ENCODE measurements around the gene RNASE1.

The RNASE1 gene

DNA sequence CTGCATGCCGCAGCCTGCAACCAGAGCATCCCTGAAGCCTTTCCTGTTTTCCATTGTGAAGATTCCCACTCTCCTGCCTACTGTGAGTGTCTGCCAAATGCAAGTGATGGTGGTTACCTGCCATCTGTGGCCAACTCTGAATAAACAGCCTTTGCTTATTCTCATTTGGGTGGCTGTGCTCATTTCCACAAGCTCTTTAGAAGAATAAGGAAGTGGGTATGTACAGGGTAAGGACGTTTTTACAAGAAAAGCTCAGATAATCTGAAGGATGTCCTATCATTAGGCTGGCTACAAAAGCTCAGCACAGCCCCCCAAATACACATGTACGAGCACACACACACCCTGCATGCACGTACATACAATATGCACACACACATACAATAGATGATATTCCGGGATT lies 7.3 kb upstream of the RNASE1 start:
- no peak overlapping the region for H3K27ac ChIP-seq (ENCODE audit: insufficient read depth, low read length, poor library complexity, severe bottlenecking)
- H3K9me3 ChIP-seq (ENCODE audit: control insufficient read depth, low read length): no peaks in the 10 kb centered on the region
- H3K4me1 ChIP-seq (ENCODE audit: control insufficient read depth, insufficient read depth, low read length, poor library complexity, severe bottlenecking): no peaks in the 10 kb centered on the region
- H3K36me3 ChIP-seq (ENCODE audit: control insufficient read depth, insufficient read depth, low read length): no peaks in the 10 kb centered on the region
- no peaks in the 10 kb centered on the region for H3K27me3 ChIP-seq (replicated peaks; ENCODE audit: control insufficient read depth, insufficient read depth, low read length, poor library complexity, severe bottlenecking)
- no peak overlapping the region for H3K4me3 ChIP-seq (ENCODE audit: insufficient read depth, low read depth, low read length, poor library complexity, severe bottlenecking)
- no peak for DNase-seq

DNA sequence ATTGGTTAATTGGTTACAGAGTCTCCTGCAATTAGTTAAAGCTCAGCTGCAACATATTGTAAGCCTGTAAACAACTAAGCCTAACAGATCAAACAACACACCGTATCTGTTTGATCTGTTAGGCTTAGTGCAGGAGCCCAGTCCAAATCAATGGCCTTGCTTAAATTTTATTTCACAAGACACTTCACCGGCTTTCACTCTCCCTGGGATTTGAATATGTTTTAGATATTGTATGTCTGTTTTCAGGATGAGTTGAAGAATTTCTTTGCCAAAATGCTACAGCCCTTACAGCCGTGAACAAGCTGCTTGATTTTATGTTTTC lies 5.5 kb upstream of the RNASE1 start:
- Histone ChIP-seq H3K4me3 (ENCODE audit: insufficient read depth, low read depth, low read length, poor library complexity, severe bottlenecking) (no peak overlapping the region), H3K9me3 (ENCODE audit: control insufficient read depth, low read length) (no peaks in the 10 kb centered on the region), H3K36me3 (ENCODE audit: control insufficient read depth, insufficient read depth, low read length) (no peaks in the 10 kb centered on the region), H3K27ac (ENCODE audit: insufficient read depth, low read length, poor library complexity, severe bottlenecking) (no peak overlapping the region), H3K27me3 (replicated peaks; ENCODE audit: control insufficient read depth, insufficient read depth, low read length, poor library complexity, severe bottlenecking) (no peaks in the 10 kb centered on the region), H3K4me1 (ENCODE audit: control insufficient read depth, insufficient read depth, low read length, poor library complexity, severe bottlenecking) (no peaks in the 10 kb centered on the region)
- DNase-seq: no peak

DNA sequence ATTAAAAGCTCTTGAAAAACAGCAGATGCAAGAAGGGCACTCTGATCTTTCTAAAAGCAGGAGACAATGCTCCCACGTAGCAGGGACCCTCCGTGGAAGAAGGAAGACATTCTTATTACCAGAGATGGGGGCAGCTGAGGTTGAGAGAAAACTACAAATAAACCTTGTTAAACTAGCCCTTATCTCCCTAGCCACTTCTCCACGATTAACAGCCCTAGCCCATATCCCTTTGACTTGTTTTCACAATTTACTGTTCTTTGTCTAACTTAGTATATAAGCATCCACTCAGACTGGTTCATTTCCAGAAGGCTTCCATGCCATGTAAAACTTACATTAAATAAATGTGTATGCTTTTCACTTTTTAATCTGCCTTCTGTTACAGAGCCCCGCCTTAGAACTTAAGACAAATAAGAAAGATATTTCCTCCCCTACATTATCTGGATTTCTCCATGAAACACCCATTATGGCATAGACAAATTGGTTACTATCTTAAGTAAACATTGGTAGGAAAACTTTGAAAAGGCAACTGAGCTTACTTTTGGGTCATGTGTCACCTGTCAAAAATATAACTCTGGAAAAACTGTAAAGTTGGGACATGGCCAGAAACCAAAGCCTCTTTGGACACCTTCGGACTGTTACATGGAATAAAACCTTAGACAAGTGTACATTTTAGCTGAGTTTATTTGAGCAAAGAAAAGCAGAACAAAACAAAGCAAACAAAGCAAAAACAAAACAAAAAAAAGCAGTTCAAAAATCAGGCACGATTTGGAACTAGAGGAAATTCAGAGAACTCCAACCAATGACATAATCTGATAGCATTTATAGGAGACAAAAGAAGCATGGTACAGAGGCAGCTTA lies 4.9 kb upstream of the RNASE1 start:
- no peaks in the 10 kb centered on the region for H3K27me3 ChIP-seq (replicated peaks; ENCODE audit: control insufficient read depth, insufficient read depth, low read length, poor library complexity, severe bottlenecking)
- H3K4me1 ChIP-seq (ENCODE audit: control insufficient read depth, insufficient read depth, low read length, poor library complexity, severe bottlenecking): no peaks in the 10 kb centered on the region
- no peak overlapping the region for H3K4me3 ChIP-seq (ENCODE audit: insufficient read depth, low read depth, low read length, poor library complexity, severe bottlenecking)
- no peaks in the 10 kb centered on the region for H3K36me3 ChIP-seq (ENCODE audit: control insufficient read depth, insufficient read depth, low read length)
- no peaks in the 10 kb centered on the region for H3K9me3 ChIP-seq (ENCODE audit: control insufficient read depth, low read length)
- DNase-seq: no peak
- H3K27ac ChIP-seq (ENCODE audit: insufficient read depth, low read length, poor library complexity, severe bottlenecking): no peak overlapping the region

DNA sequence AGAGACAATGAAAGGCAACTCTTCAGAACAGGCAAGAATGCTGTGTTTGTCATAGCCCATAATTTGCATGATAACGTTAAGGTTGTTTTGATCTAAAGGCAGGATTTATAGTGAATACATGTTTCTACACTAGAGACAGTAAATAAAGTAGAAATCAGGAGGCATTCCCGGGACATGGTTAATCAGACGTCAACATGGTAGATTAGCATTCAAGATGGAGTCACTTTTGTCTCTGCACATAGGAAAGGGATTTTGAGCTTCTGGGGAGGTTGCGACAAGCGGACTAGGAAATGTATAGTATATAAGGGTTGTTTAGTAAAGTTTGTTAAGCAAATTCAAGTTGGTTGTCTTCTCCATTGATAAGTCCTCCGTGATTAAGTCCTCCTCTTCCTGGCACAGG lies 2.8 kb upstream of the RNASE1 start:
- H3K4me1 ChIP-seq (ENCODE audit: control insufficient read depth, insufficient read depth, low read length, poor library complexity, severe bottlenecking): no peaks in the 10 kb centered on the region
- DNase-seq: no peak
- no peaks in the 10 kb centered on the region for H3K9me3 ChIP-seq (ENCODE audit: control insufficient read depth, low read length)
- H3K36me3 ChIP-seq (ENCODE audit: control insufficient read depth, insufficient read depth, low read length): no peaks in the 10 kb centered on the region
- no peak overlapping the region for H3K4me3 ChIP-seq (ENCODE audit: insufficient read depth, low read depth, low read length, poor library complexity, severe bottlenecking)
- H3K27me3 ChIP-seq (replicated peaks; ENCODE audit: control insufficient read depth, insufficient read depth, low read length, poor library complexity, severe bottlenecking): no peaks in the 10 kb centered on the region
- H3K27ac ChIP-seq (ENCODE audit: insufficient read depth, low read length, poor library complexity, severe bottlenecking): no peak overlapping the region

DNA sequence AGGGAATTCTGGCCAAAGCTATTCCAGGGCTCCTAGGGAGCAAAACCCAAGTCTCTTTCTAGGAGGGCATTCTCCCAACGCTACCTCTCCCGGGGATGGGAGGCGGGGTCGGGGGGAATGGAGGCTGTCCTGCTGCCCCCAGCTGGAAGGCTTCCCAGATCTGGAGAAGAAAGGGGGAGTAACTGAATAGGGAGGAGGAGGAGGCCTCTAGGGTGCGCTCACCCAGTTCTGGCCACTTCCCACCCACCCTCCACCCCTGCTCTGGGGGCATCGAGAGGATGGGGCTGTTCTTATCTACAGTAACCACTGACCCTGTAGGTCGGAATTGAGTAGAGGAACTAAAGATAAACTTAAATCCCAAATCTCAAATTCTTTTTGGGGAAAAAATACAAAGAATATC lies 579 bp upstream of the RNASE1 start:
- Histone ChIP-seq H3K27me3 (replicated peaks; ENCODE audit: control insufficient read depth, insufficient read depth, low read length, poor library complexity, severe bottlenecking) (peaks cover 8% of the 10 kb centered on the region), H3K27ac (ENCODE audit: insufficient read depth, low read length, poor library complexity, severe bottlenecking) (no peak overlapping the region), H3K4me1 (ENCODE audit: control insufficient read depth, insufficient read depth, low read length, poor library complexity, severe bottlenecking) (no peaks in the 10 kb centered on the region), H3K36me3 (ENCODE audit: control insufficient read depth, insufficient read depth, low read length) (no peaks in the 10 kb centered on the region), H3K4me3 (ENCODE audit: insufficient read depth, low read depth, low read length, poor library complexity, severe bottlenecking) (no peak overlapping the region), H3K9me3 (ENCODE audit: control insufficient read depth, low read length) (no peaks in the 10 kb centered on the region)
- DNase-seq: no peak

DNA sequence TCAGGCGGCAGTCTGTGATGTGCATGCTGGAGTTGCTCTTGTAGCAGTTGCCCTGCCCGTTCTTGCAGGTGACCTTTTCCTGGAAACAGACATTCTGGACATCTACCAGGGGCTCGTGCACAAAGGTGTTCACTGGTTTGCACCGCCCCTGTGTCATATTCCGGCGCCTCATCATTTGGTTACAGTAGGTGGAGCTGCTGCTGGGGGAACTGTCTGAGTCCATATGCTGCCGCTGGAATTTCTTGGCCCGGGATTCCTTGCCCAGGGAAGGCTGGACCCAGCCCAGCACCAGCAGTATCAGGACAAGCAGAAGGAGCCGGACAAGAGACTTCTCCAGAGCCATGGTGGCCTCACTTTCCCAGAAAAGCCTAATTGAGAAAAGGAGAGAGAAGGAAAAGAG lies 918 bp downstream of the RNASE1 start:
- no peak for DNase-seq
- no peaks in the 10 kb centered on the region for H3K4me1 ChIP-seq (ENCODE audit: control insufficient read depth, insufficient read depth, low read length, poor library complexity, severe bottlenecking)
- no peak overlapping the region for H3K4me3 ChIP-seq (ENCODE audit: insufficient read depth, low read depth, low read length, poor library complexity, severe bottlenecking)
- no peak overlapping the region for H3K27ac ChIP-seq (ENCODE audit: insufficient read depth, low read length, poor library complexity, severe bottlenecking)
- H3K27me3 ChIP-seq (replicated peaks; ENCODE audit: control insufficient read depth, insufficient read depth, low read length, poor library complexity, severe bottlenecking): peaks cover 8% of the 10 kb centered on the region
- H3K36me3 ChIP-seq (ENCODE audit: control insufficient read depth, insufficient read depth, low read length): no peaks in the 10 kb centered on the region
- no peaks in the 10 kb centered on the region for H3K9me3 ChIP-seq (ENCODE audit: control insufficient read depth, low read length)

DNA sequence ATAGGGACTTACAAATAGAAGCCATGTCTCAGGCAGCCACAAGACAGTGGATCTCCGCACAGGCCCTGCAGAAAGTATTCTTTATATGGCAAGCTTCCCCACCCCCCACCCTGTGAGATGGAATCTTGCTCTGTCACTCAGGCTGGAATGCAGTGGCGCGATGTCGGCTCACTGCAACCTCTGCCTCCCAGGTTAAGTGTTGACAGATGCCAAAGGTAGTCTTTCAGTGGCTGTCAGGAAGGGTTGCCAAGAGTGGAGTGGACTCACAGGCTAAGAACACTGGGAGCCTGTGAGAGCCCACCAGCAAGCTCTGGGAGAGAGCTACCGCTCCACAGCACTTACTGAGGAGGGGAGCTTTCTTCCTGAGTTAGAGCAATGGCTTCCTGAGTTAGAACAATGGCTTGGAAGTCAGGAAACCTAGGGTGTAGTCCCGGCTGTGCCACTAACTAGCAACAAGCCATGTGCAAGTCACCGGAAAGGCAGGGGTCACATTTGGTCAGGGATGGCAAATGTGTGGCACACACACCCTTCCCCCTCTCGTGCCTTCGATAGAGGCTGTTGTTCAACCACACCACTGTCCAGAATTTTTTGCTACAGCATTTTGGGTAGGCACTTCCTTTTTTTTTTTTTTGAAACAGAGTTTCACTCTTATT lies 2.6 kb downstream of the RNASE1 start:
- Histone ChIP-seq H3K36me3 (ENCODE audit: control insufficient read depth, insufficient read depth, low read length) (no peaks in the 10 kb centered on the region), H3K27ac (ENCODE audit: insufficient read depth, low read length, poor library complexity, severe bottlenecking) (no peak overlapping the region), H3K9me3 (ENCODE audit: control insufficient read depth, low read length) (no peaks in the 10 kb centered on the region), H3K27me3 (replicated peaks; ENCODE audit: control insufficient read depth, insufficient read depth, low read length, poor library complexity, severe bottlenecking) (peaks cover 8% of the 10 kb centered on the region), H3K4me3 (ENCODE audit: insufficient read depth, low read depth, low read length, poor library complexity, severe bottlenecking) (no peak overlapping the region), H3K4me1 (ENCODE audit: control insufficient read depth, insufficient read depth, low read length, poor library complexity, severe bottlenecking) (no peaks in the 10 kb centered on the region)
- no peak for DNase-seq

DNA sequence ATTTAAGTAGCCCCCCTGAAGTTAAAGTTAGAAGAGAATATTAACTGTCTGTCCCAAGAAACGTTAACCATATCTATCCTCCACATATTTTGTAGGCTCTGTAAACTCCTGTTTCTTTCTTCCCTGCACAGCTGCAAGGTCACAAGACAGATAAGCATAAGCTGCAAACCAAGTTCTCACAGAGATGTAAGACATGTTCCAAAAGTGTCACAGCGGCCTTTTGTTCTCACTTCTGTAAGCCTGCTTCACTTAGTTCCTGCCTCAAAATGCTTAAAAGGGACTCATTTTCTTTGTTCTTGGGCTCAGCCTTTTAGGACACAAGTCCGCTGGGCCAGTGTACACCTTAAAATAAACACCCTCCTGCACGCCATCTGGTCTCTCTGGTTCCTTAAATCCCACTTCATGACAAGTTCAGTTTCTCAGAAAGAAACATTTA lies 3.2 kb downstream of the RNASE1 start:
- Histone ChIP-seq H3K4me3 (ENCODE audit: insufficient read depth, low read depth, low read length, poor library complexity, severe bottlenecking) (no peak overlapping the region), H3K27ac (ENCODE audit: insufficient read depth, low read length, poor library complexity, severe bottlenecking) (no peak overlapping the region)
- DNase-seq: no peak

DNA sequence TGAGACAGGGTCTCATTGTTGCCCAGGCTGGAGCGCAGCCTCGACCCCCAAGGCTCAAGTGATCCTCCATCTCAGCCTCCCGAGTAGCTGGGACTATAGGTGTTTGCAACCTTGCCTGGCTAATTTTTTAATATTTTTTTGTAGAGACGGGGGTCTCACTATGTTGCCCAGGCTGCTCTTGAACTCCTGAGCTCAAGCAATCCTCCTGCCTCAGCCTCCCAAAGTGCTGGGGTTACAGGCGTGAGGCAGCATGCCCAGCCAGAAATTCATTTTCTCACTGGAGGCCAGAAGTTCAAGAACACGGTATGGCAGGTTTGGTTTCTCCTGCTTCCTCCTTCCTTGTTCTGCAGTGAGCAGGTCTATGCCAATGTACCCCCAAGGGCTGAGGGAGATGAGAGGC lies 3.7 kb downstream of the RNASE1 start:
- Histone ChIP-seq H3K36me3 (ENCODE audit: control insufficient read depth, insufficient read depth, low read length) (no peaks in the 10 kb centered on the region), H3K27ac (ENCODE audit: insufficient read depth, low read length, poor library complexity, severe bottlenecking) (no peak overlapping the region), H3K4me3 (ENCODE audit: insufficient read depth, low read depth, low read length, poor library complexity, severe bottlenecking) (no peak overlapping the region), H3K4me1 (ENCODE audit: control insufficient read depth, insufficient read depth, low read length, poor library complexity, severe bottlenecking) (no peaks in the 10 kb centered on the region), H3K27me3 (replicated peaks; ENCODE audit: control insufficient read depth, insufficient read depth, low read length, poor library complexity, severe bottlenecking) (peaks cover 8% of the 10 kb centered on the region), H3K9me3 (ENCODE audit: control insufficient read depth, low read length) (no peaks in the 10 kb centered on the region)
- no peak for DNase-seq

More for the DNA sequence above, 3.2 kb downstream of the RNASE1 start:
- no peaks in the 10 kb centered on the region for H3K36me3 ChIP-seq (ENCODE audit: control insufficient read depth, insufficient read depth, low read length)
- H3K4me1 ChIP-seq (ENCODE audit: control insufficient read depth, insufficient read depth, low read length, poor library complexity, severe bottlenecking): no peaks in the 10 kb centered on the region
- H3K9me3 ChIP-seq (ENCODE audit: control insufficient read depth, low read length): no peaks in the 10 kb centered on the region
- H3K27me3 ChIP-seq (replicated peaks; ENCODE audit: control insufficient read depth, insufficient read depth, low read length, poor library complexity, severe bottlenecking): peaks cover 8% of the 10 kb centered on the region

DNA sequence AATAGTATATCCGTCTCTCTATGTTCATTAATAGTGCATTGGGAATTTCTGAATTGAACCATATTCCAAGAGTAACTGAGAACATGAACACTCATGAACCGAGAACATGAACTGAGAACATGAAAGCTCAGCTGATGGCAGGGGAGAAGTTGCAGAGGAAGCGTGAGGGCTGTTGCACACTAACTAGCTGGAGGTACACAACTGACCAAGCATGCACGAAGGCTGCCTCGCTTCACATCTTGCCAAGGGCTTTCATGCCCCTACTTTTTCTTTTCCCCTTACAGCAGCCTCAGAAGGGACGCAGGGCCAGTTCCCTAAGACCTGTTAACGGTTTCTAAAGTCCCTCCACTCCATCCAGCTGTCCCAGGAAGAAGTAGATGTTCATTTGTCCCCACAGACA lies 4.3 kb downstream of the RNASE1 start:
- no peaks in the 10 kb centered on the region for H3K4me1 ChIP-seq (ENCODE audit: control insufficient read depth, insufficient read depth, low read length, poor library complexity, severe bottlenecking)
- no peak overlapping the region for H3K4me3 ChIP-seq (ENCODE audit: insufficient read depth, low read depth, low read length, poor library complexity, severe bottlenecking)
- no peak for DNase-seq
- no peaks in the 10 kb centered on the region for H3K9me3 ChIP-seq (ENCODE audit: control insufficient read depth, low read length)
- no peaks in the 10 kb centered on the region for H3K36me3 ChIP-seq (ENCODE audit: control insufficient read depth, insufficient read depth, low read length)
- no peak overlapping the region for H3K27ac ChIP-seq (ENCODE audit: insufficient read depth, low read length, poor library complexity, severe bottlenecking)
- H3K27me3 ChIP-seq (replicated peaks; ENCODE audit: control insufficient read depth, insufficient read depth, low read length, poor library complexity, severe bottlenecking): peaks cover 8% of the 10 kb centered on the region
